NCI-H1436 treated with DMSO at 0.1 percent for 48 hours (cell line): ENCODE results near the gene GPR27.

ENCODE experiments used
- DNase-seq: peaks from one replicate; lab custom pipeline; 2025; lab: John Stamatoyannopoulos, UW

The GPR27 gene, protein sequence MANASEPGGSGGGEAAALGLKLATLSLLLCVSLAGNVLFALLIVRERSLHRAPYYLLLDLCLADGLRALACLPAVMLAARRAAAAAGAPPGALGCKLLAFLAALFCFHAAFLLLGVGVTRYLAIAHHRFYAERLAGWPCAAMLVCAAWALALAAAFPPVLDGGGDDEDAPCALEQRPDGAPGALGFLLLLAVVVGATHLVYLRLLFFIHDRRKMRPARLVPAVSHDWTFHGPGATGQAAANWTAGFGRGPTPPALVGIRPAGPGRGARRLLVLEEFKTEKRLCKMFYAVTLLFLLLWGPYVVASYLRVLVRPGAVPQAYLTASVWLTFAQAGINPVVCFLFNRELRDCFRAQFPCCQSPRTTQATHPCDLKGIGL

DNA sequence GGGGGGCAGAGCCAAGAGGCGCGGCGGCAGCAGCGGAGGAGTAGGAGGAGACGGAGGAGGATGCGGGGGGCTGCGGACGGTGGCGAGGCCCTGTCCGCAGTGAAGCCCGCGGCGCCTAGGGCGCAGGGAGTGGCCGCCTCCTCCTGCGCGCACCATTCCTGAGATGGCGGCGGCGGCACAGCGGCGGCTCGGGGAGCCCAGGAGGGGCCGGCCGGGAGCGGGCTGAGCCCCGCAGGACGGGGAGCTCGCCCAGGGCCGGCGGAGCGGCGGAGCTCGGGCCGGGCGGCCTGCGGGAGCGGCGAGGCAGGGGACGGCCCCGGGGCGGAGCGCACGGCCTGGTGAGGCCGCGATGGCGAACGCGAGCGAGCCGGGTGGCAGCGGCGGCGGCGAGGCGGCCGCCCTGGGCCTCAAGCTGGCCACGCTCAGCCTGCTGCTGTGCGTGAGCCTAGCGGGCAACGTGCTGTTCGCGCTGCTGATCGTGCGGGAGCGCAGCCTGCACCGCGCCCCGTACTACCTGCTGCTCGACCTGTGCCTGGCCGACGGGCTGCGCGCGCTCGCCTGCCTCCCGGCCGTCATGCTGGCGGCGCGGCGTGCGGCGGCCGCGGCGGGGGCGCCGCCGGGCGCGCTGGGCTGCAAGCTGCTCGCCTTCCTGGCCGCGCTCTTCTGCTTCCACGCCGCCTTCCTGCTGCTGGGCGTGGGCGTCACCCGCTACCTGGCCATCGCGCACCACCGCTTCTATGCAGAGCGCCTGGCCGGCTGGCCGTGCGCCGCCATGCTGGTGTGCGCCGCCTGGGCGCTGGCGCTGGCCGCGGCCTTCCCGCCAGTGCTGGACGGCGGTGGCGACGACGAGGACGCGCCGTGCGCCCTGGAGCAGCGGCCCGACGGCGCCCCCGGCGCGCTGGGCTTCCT lies at the start of gene GPR27:
GPR27 (plus strand) TSS at position 155 of the 909 bp plus-strand sequence; CDS start at position 350, 195 bp downstream.
- DNase-seq: no peak

DNA sequence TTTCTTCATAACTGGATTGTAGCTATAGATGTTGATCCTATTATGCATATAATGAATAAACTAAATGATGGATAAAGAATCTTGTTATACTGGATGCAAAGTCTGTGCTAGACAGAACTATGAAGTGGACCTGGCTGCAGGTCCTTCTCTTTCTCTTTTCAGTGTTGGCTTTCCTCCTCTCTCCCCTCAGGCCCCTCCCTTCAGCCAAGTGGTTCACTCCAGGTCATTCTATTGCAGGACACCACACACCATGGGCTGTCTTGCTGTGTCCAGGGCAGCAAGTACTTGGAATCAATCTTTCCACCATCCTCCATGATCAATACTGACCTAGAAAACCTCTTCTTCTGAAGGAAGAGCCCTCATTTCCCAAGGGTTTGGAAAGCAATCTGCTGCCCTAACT lies 48.7 kb upstream of the GPR27 start:
- DNase-seq: no peak

DNA sequence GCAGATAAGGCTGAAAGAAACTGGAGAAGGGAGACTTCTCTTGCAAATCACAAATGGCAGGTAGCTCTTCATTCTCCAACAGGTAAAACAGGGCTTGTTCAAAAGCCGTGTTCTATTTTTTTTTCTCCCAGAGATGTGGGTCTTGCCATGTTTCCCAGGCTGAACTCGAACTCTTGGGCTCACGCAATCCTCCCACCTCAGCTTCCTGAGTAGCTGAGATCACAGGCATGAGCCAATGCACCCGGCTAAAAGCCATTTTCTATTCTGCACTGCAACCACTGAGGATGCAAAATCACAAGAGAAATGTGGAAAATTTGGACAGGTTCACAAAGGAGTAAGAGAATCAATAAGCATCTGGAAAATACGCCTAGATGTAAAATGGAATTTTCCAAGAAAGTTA lies 48.0 kb upstream of the GPR27 start:
- no peak for DNase-seq

DNA sequence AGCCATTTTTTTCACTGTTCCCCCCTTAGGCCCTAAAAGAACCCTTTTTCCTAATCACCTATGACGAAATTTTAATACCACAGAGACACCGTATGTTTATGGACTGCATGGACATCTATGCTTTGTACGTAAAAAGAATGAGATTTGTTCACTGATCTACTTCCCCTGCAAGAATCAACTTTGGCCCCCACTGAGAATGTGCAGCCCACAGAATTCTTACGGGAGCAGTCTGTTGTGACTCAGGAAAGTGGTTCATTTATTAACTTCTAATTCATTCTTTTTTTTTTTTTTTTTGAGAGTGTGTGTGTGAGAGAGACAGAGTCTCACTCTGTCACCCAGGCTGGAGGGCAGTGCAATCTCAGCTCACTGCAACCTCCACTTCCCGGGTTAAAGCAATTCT lies 46.1 kb upstream of the GPR27 start:
- DNase-seq: no peak

DNA sequence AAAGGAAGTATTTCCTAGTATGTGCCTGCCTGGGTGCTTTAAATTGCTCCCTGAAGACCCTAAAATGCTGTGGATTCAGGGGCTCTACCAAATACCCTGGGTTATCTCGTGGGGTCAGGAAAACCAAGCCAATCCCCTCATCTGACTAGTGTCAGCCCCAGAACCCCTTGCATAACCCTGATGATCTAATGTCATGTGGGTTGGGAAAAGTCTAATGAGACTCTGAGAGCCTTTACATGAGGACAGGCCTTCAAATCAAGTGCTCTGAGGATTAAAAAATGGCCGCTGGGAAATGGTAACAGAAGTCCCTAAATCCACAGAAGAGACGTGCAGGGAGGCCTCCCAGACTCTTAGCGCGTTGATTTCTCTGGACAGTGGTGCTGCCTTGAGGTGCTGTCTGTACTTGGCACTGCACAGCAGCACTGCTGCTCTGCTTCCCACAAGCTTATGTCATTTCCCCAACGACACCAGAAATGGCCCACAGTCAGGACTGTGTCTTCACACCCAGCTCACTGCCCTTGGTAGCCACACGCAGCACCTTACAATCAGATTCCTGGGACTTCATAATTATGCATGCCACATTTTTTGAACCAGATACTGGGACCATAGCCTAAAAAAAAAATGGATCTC lies 45.1 kb upstream of the GPR27 start:
- DNase-seq: no peak

DNA sequence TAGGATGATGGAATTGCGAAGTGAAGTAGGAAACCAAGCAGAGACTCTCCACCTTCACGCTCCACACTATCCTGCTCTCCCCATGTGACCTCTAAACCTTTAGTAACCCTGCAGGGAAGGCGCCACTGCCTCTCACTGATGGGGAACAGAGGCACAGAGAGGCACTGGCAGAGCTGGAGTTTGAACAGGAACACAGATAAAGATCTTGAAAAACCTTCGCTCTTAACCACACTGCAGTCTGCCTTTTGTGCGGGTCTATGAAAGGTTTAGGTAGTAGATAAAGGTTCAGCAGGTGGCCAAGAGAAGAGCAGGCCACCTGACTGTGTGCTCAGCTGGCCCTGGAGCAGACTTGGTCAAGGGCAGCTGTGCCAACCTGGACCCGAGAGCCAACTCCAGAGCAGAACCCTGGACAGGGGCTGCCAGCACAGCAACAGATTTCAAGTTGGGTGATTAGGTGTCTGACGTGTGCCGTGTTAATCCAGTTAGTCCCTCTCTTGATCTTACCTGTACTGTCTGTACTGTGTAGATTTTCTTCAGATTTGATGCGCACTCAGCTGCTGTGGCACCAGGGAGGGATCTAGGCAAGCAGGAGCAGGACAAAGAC lies 43.6 kb upstream of the GPR27 start:
- no peak for DNase-seq

DNA sequence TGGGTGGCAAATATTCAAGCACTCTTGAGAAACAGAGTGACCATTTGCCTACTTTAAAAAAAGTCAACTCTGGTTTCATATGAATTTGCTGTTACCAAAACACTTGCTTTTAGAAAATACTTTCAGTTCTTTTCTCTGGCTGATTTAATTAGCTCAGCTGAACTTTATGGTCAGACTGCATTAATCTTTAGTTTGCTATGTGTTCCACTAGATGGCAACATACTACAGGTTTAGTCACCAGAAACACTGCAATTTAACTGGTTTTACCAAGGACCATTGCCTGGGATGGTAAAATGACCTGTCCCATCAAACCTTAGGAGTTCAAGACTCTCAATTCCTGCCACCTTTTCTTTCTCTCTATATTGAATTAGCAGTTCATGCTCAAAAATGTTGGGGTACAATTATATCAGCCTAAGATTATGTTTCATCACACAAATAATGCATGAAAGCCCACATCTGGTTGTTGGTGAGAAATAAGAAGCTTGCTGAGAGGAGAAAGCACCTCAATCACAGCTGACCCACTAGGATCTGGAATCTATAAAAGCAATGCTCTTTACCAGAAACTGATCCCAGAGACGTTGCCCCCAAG lies 42.7 kb upstream of the GPR27 start:
- DNase-seq: no peak

DNA sequence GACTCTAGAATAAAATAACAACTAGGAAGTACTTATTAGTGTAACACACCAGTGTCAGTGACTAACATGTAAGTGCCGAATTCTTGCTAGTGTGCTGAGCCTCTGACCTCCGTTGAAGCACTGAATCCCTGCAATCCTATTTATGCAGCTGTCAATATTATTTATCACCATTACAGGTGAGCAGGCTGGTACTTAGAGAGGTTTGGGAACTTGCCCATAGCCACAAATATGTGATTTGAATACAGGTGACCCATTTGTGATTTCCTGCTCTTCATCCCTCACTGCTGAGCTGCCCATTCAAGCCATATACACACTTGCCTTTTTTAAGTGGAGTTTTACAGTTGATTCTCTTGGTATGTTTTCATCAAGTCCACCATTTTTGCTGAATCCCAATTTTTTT lies 40.6 kb upstream of the GPR27 start:
- DNase-seq: peak; percentile 28

DNA sequence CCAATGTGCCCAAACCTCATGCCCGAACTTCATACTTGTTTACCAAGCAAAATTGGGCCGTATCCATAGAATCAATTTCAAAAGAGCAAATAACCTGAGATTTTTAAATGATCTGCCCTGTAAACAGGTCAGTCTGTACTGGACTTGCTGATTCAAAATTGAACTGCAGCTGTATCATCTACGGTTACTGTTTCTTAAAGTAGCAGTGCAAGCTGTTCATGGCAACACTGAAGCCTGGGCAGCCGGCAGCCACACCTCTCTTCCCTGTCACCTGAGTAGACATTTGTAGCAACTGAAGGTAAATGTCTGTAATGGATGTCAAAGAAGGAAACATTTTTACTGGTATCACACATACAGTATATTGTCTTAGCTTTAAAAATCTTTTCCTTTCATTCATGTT lies 39.1 kb upstream of the GPR27 start:
- DNase-seq: no peak

DNA sequence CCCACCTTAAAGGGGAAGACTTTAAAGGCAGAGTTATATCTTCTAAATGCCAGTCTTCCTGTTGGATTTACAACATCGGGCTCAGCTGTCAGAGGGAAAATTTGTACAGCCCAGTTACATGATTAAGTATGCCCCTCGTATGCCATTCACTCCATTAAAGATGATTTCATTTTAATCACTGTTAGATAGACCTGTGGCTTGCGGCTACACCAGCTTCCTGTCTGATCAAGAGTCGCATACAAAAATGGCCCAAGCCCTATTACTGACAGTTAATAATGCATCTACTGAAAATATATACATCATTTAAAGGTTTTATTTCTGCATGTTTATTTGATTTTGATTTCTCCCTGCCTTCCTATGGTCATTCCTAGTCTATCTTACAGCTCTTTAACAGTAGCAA lies 35.6 kb upstream of the GPR27 start:
- no peak for DNase-seq

DNA sequence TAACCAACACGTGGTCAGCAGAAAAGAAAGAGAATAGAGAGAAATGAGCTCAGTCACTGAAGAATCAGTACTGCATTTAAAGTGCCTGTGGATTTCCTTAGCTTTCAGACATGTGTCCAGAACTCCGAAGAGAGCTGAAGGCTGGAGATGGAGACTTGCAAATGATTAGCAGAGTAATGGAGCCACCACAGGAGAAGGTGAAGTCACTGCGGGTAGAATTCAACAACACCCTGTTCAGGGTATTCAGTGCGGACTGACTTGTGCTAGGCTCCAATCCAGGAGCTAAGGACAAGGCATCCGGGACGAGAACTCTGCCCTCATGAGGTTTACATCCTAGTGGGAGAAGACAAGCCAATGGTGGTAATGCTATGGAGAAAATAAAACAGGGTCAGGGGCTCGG lies 32.7 kb upstream of the GPR27 start:
- DNase-seq: no peak

DNA sequence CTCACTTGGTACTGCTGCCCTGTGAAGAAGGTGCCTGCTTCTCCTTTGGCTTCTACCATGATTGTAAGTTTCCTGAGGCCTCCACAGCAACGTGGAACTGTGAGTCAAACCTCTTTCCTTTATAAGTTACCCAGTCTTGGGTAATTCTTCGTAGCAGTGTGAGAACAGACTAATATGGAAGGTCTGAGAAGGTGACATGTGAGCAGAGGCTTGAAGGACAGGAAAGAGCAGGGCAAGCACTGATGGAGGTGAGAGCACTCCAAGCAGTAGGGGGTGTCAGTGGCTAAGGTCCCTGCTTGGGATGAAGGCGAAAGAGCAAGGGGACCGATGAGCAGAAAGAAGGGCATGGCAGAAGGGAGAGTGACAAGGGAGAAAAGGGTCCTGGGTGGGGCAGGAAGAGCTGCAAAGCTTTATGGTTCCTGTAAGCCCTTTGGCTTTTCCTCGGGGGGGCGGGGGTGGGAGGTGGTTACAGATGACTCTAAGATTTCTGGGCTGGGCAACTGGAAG lies 32.0 kb upstream of the GPR27 start:
- DNase-seq: no peak

DNA sequence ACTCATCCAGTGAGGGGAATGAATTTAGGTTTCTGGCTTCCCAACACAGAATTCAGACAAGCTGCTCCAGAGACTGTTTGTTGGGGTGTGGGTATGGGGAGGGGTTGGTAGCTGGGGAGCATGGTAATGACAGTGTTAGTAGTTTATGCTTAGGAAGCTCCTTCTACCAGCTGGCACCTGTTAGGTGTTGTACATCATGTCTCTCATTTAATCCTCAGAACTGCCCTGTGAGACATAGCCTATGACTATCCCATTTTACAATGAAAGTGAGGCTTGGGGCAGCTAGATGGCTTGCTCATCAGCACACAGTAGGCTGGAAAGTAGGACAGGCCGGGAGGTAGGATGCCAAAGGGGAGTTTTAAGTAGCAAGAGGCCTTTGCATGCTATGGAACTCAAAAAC lies 31.0 kb upstream of the GPR27 start:
- no peak for DNase-seq

DNA sequence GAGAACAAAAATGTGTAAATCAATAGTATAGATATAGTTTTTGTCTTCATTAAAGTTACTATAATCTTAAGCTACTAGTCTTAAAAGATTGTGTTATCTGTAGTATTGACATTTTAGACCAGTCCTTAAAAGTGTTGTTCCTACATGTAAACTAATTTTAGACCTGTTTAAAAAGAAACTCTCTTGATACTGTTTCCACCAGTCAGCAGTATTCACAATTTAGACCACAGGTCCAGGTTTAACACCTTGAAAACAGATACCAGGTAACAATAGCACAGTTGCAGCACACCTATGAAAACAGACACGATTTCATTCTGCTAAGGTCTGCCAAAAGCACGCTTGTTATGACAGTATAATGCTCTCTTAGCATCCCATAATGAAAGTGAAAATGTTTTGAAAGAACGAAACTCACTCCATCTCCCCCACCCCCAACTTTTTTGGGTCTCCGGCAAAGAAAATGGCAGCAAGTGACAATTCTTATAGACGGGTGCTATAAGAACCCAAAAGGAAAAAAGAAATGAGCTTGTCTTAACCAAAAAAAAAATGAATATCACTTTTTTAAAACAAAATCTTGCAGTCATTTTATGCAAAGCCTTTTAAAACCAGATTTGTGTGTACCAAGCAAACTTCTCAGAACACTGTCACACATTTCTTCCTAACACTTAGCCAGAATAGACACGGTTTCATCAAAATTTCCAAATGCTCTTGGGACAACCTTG lies 30.0 kb upstream of the GPR27 start:
- no peak for DNase-seq

DNA sequence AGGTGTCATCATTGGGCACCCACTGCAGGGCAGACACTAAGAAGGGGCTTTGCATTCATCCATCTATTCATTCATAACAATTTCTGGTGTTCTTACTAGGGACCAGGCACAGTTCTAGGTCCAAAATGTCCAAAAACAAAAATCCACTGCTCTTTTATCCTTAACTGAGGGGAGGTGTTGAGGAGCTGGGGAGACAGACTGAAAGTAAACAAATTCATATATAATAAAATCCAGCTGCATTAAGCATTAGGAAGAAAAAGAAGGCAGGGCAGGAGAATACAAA lies 29.5 kb upstream of the GPR27 start:
- DNase-seq: no peak

DNA sequence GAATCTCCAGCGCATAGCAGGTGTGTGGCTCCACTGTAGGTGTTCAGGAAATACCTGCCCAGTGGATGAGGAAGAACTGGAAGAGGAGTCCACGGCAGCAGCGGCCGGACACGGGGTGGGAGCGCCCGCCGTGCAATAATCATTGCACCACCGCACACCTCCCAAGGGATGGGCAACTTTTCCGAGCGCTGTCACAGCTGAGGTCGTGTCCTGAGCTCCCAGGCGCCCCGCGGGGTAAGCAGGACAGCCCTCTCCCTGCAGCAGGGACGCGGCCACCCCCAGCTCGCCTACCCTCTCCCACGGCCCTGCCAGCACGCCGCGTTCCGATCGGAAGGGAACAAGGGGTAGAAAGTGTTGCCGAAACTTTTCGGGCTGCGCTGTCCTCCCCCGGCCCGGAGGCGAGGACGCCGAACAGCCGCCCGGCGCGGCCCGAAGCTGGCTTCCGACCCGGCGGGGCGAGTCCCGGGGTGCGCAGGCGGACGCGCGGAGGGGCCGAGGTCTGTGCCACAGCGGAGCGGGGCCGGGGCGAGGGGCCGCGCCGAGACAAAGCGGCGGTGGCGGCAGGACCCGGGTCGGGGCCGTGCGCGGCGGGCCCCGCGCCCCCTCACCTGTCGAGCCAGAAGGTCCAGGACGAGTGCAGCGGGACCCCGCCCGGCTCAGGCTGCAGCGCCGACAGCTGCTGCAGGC lies 28.9 kb upstream of the GPR27 start:
- no peak for DNase-seq

DNA sequence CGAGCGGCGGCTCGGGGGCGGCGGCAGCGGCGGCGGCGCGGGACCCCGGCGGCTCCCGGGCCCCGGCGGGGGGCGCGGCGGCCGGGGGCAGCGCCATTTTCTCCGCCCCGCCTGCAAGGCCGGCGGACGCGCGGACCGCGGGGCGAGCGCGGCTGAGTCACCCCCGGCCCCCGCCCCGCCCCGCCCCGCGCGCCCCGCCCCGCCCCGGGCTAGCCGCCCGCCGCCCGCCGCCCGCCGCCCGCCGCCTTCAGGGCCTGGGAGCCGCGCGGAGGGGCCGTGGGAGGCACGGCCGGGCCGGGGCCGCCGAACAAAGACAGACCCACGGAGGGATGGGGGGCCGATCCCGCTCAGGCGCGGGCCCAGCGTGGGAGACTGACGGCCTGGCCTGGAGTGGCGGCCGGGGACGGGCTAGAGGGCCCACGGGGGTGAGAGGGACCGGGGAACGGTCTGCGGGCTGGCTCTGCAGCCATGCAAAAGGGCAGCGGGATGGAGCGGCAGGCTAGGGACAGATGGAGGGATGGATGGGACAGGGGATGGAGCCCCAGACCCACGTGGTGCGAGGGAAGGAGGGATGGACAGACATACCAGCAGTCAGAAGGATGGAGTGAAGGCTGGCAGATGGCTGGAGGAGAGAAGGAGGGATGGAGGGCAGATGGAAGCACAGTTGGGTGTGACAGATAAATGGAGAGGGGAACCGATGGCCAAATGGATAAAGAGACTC lies 28.2 kb upstream of the GPR27 start, which contains the start of gene EIF4E3:
EIF4E3 (minus strand) TSS at position 132 of the 721 bp plus-strand sequence; CDS start at position 97, 35 bp downstream.
- DNase-seq: no peak

DNA sequence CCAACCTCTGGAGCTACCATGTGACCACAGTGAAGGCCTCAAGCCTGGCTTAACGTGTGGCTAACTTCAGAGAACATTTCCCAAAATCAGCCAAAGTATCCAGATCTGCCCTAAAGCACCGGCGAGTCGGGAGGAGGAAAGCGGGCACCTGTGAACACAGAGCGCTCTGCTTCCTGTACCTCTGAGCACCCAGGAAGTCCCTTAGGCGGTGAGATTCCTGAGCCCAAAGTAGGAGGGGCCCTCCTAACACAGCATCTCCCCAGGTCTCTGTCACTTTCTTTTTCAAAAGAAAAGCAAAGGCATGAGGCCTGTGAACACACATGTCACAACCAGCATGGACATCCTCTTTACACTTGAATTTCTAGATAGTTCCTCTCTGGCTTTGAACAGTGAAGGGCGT lies 27.5 kb upstream of the GPR27 start:
- no peak for DNase-seq

DNA sequence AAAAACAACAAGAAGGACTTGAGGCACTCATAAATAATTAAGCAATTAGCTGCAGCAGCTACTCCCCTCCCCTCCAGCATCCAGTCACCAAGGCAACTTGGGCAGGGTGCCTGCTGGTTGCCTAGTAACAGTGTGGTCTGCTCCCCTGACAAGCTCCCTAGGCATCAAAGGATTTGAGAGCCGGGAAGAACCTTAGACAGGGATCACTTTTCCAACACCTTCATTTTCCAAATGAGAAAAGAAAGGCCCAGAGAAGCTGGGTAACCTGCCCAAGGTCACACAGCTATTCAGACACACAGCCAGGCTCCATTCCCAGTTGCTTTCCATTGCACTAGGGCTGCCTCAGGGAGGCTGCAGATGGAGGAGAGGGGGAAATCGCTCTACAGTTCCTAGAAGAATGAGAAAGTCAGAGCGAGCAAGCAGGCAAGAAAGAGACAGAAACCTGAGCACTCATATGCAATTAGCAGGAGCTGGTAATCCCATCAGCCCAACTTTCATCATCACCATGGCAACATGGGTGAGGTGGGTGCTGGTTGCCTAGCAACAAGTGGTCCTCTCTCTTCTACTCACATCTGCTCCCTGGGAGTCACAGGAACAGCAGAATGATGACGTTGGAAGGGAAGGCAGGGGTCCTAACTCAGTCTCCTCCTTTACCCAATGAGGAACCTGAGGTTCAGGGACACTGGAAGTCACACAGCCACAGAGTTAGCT lies 24.9 kb upstream of the GPR27 start:
- DNase-seq: peak; percentile 33
